KG1 (cell line): ENCODE results near the gene SNTG2.
"Not testable (repeated sequence)": the region's sequence is repeated elsewhere in the genome, so short reads cannot be mapped to it uniquely, and the experiment has no call there.

Experiments
- DNase-seq: peaks from one replicate; lab custom pipeline; 2025; lab: John Stamatoyannopoulos, UW

Gene SNTG2

DNA sequence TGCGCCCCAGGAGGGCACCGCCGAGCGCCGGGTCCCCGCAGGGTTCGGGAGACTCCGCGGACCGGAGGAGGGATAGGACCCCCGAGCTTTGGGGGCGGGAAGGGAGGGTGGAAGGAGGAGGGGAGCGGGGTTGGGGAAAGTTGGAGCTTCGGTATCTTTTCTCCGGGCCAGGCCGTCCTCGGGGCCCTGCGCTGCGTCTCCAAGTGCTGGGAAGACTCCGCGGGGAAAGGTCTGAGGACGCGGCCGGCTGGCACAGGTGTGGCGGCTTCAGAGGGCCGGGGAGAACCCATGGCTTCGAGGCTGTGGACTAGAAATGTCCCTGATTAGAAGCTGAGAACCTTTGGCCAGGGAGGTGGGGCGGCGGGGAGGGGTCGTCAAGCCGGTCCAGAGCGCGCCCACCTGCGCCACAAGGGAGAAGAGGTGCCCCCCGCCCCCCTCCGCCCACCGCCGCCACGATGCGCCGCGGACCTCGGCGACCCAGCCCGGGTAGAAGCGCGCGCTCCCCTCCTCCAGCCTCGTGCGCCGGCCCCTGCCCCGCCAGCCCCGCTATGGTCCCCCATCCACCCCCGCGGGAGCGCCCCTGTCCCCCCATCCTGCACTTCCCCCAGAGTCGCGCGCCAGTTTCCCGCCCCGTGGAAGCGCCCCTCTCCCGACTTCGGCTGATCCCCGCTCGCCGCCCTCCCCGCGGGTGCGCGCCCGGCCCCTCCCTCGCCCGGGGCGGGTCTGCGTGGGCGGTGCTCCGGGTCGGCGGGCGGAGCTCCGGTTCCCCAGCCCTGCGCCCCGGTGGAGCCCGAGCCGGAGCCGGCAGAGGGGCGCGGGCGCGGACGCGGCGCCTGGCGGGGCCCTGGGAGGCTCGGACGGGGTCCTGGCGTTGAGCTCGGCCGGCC is at the start of gene SNTG2:
SNTG2 (plus strand) TSS at position 770 of the 887 bp plus-strand sequence. CDS start 148 bp downstream, outside the sequence.
- DNase-seq: no peak

- DNase-seq: no peak
Observed at GRCh38 chr2:902584-902983, 48.1 kb upstream of the SNTG2 start.

DNA sequence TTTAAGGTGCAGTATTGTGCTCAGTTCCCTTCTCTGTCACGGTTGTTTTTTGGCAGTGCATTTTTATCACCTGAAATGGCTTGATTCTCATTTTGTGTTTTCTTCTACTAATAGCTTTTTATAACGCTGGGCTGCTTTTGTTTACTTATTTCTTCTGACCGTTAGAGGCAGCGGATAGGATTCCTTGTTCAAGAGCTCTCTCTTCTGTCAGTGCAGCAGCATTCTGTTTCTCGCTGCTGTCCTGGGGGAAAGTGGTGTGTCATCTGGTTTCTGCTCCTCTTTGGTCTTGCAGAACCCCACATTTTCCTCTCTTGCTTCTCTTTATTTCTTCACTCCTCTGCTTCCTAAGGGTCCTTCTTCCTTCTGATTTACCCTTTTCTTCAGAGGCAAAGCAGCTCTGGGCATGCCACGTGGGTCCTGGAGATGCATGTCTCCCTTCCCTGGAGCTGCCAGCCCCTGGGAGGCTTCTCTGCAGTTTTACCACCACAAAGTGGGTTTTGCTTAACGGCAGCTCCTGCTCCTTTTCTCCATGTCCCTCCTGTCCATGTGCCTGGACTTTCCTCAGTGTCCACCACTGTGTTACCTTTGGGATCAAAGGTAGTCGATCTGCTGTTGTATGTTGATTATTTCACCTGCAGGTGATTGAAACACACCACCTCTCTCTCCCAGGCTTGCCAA is 47.3 kb upstream of the SNTG2 start:
- DNase-seq: no peak

DNA sequence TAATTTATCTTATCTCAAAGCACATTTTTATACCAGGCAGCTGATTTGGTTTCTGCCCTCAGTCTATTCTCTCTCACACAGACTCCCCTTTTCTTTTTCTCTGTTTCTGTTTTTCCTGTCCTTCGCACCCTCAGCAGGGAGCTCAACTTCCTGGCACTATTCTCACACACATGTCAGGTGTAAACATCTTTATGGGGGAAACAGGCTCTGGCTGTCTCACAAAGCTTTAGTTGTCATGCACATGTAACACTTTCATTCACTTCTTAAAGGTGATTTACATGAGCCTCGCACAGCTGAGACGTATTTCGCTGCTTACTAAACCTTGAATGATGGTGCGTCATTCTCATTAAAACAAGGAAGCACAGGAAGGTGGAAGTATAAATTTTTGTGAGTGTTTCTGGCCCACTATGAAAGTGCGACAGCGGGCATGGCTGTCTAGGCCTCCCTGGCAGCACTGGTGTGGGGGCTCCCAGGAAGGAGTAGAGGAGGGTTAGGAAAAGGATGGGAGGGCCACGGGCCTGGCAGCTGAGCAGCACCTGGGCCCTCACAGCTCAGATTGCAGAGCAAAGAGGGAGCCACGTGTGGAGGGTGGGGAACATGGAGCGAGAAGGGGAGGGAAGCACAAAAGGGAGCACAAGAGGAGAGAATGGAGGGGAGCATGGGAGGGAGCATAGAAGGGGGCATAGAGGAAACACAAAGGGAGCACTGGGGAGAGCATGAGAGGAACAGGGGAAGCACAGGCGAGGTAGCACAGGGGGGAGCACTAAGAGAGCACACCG is 46.2 kb upstream of the SNTG2 start:
- no peak for DNase-seq

GRCh38 chr2:905091-905832 is 45.4 kb upstream of the SNTG2 start:
- DNase-seq: no peak

DNA sequence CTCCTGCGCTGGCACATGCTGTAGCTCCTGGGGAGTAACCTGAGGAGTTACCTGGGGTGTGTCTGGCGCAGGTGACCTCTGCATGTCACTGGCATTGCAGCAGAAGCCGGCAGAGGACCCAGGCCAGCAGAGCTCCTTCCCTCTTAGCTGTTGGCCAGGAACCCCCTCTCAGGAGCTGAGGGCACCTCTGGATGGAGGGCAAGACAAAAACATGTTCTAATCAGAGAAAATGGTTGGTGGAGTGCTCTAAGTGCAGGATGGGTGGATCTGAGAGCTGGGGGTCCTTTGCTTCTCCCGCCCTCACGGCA is 44.9 kb upstream of the SNTG2 start:
- no peak for DNase-seq

- no peak for DNase-seq
Observed at GRCh38 chr2:907706-908105, 42.9 kb upstream of the SNTG2 start.

GRCh38 chr2:908568-908967 is 42.1 kb upstream of the SNTG2 start:
- no peak for DNase-seq

DNA sequence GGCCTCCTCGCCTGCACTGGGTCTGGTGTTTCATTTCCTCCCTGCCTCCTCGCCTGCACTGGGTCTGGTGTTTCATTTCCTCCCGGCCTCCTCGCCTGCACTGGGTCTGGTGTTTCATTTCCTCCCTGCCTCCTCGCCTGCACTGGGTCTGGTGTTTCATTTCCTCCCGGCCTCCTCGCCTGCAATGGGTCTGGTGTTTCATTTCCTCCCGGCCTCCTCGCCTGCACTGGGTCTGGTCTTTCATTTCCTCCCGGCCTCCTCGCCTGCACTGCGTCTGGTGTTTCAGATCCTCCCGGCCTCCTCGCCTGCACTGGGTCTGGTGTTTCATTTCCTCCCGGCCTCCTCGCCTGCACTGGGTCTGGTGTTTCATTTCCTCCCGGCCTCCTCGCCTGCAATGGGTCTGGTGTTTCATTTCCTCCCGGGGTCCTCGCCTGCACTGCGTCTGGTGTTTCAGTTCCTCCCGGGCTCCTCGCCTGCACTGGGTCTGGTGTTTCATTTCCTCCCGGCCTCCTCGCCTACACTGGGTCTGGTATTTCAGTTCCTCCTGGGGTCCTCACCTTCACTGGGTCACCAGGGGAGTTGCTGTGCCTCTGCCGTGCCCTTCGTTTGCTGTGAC is 40.8 kb upstream of the SNTG2 start:
- not testable (repeated sequence) for DNase-seq

- DNase-seq: no peak
Observed at GRCh38 chr2:910698-911097, 40.0 kb upstream of the SNTG2 start.

DNA sequence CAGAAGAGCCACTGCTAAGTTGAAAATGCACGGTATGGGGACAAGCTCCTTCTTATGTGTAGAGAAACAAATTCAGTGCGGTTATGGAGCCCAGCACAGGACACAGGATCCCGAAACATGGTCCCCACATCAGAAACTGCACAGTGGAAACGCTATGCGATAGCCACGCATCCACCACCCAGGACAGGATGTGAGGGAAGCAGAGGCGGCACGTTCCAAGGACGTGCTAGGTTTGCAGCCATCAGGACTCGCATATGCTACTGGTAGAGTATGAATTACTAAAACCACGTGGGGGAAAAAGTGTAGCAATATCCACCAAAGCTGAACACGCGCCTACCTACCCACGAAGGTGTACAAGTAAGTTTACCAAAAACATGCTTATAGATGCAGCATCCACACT is 34.7 kb upstream of the SNTG2 start:
- no peak for DNase-seq

GRCh38 chr2:916935-917334 is 33.7 kb upstream of the SNTG2 start:
- DNase-seq: no peak

- DNase-seq: no peak
Observed at GRCh38 chr2:919672-920071, 31.0 kb upstream of the SNTG2 start.

DNA sequence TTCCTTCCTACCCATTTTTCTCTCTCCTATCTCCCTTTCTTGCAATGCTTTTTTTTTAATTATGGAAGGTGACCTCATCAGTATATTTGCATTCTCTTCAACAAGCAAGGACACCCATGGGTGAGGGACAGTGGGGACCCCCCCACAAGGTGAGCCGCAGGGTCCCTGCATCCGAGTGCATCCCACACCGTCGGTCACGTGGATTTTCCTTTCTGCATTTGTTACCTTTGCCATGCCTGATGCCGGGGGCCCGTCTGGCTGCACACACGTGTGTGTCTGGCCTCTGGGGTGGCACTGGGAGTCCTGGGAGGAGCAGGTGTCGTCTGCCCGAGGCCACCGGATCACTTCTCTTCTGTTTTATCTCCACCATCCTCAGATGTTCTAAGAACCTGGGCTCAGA is 30.1 kb upstream of the SNTG2 start:
- DNase-seq: no peak

- no peak for DNase-seq
Observed at GRCh38 chr2:920999-921398, 29.6 kb upstream of the SNTG2 start.

- DNase-seq: no peak
Observed at GRCh38 chr2:922185-922584, 28.5 kb upstream of the SNTG2 start.

- no peak for DNase-seq
Observed at GRCh38 chr2:923832-924601, 26.6 kb upstream of the SNTG2 start.

DNA sequence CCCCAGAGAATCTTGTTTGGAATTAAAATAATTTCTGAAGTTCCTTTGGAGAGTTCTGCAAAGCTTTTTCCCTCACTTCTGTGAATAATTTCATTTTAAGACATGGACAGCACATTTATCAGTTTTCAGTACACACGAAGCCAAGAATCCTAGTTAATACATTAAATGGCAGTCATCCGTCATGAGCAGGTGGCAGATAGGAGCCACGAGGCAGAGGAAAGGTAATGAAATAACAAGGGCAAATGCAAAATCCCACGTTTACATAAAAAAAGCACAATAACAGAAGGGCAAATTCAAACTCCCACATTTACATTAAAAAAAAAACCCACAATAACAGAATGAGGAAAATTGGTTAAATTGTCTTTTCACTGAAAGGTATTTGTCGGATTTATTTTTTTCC is 25.9 kb upstream of the SNTG2 start:
- DNase-seq: no peak

DNA sequence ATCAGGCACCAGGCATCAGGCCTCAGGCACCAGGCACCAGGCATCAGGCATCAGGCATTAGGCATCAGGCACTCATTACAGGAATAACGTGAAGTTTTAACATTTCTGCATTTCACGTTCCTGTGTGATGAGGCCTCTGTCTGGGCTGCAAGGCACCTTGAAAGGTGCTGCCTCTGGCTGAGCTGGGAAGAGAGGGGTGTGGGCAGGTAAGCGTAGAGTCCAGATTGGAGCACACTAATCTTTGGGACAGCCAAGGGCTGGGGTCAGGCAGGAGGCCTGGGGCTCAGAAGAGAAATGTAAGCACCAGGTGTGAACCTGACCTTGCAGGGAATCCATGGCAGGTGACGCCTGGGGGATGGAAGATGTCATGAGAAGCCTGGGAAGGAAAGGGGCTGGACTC is 25.3 kb upstream of the SNTG2 start:
- no peak for DNase-seq

DNA sequence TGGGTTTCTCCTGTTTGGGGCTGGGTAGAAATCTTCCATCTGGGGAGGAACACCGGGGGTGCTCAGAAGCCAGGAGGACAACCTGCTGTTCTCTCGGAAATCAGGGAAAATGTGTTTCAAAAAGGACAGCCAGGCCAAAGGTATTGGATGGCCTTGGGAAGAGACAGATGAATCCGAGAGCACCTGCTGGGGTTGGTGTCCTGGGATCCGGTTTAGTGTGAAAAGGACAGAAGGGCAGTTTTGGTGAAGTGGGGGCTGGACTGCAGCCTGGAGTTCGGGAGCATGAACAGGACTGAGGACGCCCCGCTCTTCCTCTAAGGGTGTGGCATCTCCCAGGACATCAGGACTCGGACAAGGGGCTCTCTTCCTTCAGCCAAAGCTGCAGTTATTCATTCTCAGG is 24.9 kb upstream of the SNTG2 start:
- no peak for DNase-seq

- DNase-seq: no peak
Observed at GRCh38 chr2:926259-926793, 24.3 kb upstream of the SNTG2 start.
